Mesothelial cell of epicardium (in vitro differentiated cells): ENCODE measurements around the gene IL17REL. TPM values are rescaled to one million over a fixed set of nuclear protein-coding genes. Genes with fewer than 3 reads are reported as not detected.
"Not testable (repeated sequence)": the region's sequence is repeated elsewhere in the genome, so short reads cannot be mapped to it uniquely, and the experiment has no call there.

ENCODE experiments used
- DNase-seq, 2 experiments: peaks; one replicate each; pipeline ENCODE4 v3.0.0; 2021; ENCODE audit warnings: low spot score in 2 of 2; ENCODE audit not compliant: unreplicated experiment in 2 of 2
- H3K27ac Mint-ChIP-seq: 2 replicates; pipeline ENCODE4 v1.8.0; 2021; ENCODE audit warnings: mixed read lengths
- H3K27me3 Mint-ChIP-seq: 2 replicates; pipeline ENCODE4 v1.8.0; 2021; ENCODE audit warnings: low read depth, mixed read lengths
- H3K36me3 Mint-ChIP-seq: 2 replicates; pipeline ENCODE4 v1.8.0; 2021; ENCODE audit warnings: mixed read lengths
- H3K4me1 Mint-ChIP-seq: 2 replicates; pipeline ENCODE4 v1.8.0; 2021; ENCODE audit warnings: mixed read lengths
- H3K4me3 Mint-ChIP-seq: 2 replicates; pipeline ENCODE4 v1.8.0; 2021; ENCODE audit warnings: mild to moderate bottlenecking, moderate library complexity, mixed read lengths
- H3K9me3 Mint-ChIP-seq: 2 replicates; pipeline ENCODE4 v1.8.0; 2021; ENCODE audit warnings: mixed read lengths
- microRNA-seq: library from miRNA; unstranded; fragments of <30 nt; microRNA quantifications from one replicate; pipeline ENCODE4 v1.2.0, GENCODE V29; 2021; ENCODE audit warnings: inconsistent platforms, mixed read lengths
- total RNA-seq: library from RNA; stranded (reverse); gene quantifications from 3 replicates; pipeline ENCODE4 v1.2.1, GENCODE V29; 2021
- TF ChIP-seq, protein P1 (sequence below): fragments of 200-600 bp; sonication (generic); IDR thresholded peaks from one replicate; pipeline ENCODE4 v1.5.0; 2021; ENCODE audit warnings: antibody characterized with exemption; ENCODE audit not compliant: unreplicated experiment

IL17REL gene
- total RNA-seq, 1 donor from 2014 or later: 0.31 TPM

DNA sequence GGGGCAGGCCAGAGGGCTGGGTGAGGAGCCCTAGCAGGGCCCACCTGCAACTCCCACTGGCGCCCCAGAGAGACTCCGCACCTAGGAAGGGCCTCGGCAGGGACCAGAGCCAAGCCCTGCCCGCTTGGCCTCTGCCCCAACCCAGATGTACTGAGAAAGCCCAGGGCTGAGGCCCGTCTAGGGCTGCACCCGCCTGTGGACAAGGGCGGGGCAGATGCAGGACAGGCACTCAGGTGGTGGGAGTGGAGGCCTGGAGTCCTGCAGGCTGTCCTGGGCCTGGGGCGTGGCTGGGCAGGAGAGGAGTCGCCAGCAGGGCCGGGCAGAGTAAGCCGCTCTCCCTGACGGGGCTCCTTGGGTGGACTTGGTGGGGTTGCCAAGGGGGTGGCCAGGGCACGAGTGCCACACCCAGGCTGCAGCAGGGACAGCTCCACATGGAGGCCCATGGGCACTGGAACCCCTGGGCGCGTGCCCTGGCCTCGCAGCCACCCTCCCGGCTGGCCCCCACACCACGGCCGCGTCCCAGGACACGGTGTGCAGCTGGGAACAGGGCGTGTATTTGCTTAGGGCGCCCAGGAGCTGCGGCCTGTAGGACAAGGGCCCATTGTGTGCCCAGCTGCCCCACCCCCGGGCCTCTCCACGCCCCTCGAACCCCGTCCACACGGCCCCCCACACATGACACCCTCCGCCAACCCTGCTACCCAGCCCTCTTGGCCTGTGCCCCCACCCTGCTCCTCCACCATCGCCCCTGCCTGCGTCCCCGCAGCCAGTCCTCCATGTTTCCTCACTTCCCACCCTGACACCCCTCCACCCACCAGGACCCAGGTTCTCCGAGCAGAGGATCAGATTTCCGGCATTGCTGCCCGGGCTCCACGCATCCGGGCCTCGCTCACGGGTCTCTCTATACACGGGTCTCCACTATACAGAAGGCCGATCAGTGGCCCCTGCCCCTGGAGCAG is 63.3 kb downstream of the IL17REL start:
- Mint-ChIP-seq H3K4me1 (peaks cover 40% of the 10 kb centered on the region), H3K4me3 (no peak overlapping the region), H3K9me3 (no peaks in the 10 kb centered on the region), H3K27me3 (no peaks in the 10 kb centered on the region), H3K36me3 (no peaks in the 10 kb centered on the region), H3K27ac (peak overlapping the region; percentile 92)
- TF ChIP-seq, protein P1, sequence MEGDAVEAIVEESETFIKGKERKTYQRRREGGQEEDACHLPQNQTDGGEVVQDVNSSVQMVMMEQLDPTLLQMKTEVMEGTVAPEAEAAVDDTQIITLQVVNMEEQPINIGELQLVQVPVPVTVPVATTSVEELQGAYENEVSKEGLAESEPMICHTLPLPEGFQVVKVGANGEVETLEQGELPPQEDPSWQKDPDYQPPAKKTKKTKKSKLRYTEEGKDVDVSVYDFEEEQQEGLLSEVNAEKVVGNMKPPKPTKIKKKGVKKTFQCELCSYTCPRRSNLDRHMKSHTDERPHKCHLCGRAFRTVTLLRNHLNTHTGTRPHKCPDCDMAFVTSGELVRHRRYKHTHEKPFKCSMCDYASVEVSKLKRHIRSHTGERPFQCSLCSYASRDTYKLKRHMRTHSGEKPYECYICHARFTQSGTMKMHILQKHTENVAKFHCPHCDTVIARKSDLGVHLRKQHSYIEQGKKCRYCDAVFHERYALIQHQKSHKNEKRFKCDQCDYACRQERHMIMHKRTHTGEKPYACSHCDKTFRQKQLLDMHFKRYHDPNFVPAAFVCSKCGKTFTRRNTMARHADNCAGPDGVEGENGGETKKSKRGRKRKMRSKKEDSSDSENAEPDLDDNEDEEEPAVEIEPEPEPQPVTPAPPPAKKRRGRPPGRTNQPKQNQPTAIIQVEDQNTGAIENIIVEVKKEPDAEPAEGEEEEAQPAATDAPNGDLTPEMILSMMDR: no peak
- no peak for DNase-seq

DNA sequence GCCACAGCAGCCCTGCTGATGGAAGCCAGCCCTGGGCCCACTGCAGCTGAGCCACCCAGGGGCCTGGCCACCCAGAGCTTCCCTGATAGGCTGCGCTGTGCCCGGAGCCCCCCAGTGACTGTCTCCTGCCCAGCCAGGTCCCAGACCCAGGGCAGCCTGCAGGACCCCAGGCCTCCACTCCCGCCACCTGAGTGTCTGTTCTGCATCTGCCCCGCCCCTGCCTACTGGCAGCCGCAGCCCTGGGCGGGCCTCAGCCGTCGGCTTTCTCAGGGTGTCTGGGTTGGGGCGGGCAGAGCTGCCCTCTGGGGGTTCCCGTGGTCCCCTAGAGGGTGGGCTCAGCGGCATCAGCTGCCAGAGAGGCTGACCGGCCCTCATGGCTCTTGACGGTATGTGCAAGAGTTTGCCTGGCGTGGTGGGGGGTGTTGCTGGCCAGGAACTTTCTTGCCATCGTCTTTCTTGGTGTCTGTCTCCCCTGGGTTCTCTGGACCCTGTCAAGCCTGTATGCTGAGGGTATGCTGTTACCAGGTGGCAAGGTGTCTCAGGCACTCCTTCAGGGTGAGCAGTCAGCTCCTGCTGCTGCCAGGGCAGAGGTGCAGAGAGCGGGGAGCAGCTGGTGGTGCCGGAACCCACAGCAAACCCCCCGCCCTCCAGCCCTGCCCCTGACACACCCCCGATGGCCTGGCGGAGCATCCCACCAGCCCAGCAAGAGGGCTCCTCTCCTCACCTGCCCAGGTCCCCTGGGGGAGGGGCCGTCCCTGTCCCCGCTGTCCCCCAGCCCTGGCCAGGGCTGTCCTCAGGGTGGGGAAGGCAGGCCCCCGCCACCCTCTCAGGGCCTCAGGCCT is 64.2 kb downstream of the IL17REL start:
- Mint-ChIP-seq H3K4me3 (no peak overlapping the region), H3K27me3 (no peaks in the 10 kb centered on the region), H3K9me3 (no peaks in the 10 kb centered on the region), H3K4me1 (peaks cover 39% of the 10 kb centered on the region), H3K27ac (peak overlapping the region; percentile 83), H3K36me3 (no peaks in the 10 kb centered on the region)
- DNase-seq: no peak
- TF ChIP-seq, protein P1: no peak

DNA sequence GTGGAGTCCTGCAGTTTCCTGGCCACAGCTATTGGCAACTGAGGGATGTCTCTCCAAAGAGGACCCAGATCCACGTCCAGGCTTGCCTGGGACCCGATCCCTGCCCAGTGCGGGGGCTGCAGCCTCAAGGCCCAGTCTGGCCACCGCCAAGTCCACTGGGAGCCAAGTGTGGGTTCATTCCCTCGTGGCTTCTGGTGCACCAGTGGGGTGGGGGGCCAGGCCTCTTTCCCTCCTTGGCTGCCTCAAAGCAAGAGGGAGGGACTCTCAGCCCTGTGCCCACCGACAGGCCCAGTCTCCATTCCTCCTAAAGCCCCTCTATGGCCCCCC is 65.3 kb downstream of the IL17REL start:
- TF ChIP-seq, protein P1: no peak
- H3K4me1 Mint-ChIP-seq: peaks cover 34% of the 10 kb centered on the region
- H3K27me3 Mint-ChIP-seq: no peaks in the 10 kb centered on the region
- no peak overlapping the region for H3K4me3 Mint-ChIP-seq
- peak overlapping the region; percentile 80 for H3K27ac Mint-ChIP-seq
- no peaks in the 10 kb centered on the region for H3K9me3 Mint-ChIP-seq
- no peak for DNase-seq
- no peaks in the 10 kb centered on the region for H3K36me3 Mint-ChIP-seq

DNA sequence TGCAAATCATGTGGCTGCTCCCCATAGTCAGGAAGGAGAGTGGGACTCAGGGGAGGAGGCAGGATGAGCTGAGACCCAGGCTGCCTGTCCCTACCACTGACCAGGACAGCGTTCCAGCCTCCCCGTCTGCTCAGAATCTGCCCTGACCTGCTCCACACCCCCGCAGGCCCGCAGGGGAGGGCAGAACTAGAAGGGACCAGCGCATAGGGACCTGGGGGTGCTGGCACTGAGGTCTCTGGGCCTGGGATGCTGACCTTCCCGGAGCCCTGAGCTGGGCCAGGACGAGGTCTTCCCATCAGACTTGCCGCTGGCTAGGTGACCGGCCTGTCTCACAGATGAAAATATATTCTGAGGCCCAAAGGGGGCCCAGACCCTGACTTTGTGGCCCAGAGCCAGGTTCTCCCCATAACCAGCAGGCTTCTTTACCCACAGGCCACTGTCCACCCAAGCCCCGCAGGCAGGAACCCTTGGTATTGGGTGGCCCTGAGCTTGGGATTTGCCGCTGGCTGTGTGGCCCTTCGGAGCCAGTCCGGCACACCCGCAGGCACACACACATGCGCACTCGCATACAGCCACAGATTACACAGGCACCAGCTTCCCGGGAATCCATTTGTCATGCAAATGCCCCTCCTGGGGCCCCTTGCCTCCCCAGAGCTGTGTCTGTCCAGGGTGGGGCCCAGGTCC is 65.8 kb downstream of the IL17REL start:
- TF ChIP-seq, protein P1: no peak
- H3K27me3 Mint-ChIP-seq: no peaks in the 10 kb centered on the region
- H3K27ac Mint-ChIP-seq: peak overlapping the region; percentile 80

DNA sequence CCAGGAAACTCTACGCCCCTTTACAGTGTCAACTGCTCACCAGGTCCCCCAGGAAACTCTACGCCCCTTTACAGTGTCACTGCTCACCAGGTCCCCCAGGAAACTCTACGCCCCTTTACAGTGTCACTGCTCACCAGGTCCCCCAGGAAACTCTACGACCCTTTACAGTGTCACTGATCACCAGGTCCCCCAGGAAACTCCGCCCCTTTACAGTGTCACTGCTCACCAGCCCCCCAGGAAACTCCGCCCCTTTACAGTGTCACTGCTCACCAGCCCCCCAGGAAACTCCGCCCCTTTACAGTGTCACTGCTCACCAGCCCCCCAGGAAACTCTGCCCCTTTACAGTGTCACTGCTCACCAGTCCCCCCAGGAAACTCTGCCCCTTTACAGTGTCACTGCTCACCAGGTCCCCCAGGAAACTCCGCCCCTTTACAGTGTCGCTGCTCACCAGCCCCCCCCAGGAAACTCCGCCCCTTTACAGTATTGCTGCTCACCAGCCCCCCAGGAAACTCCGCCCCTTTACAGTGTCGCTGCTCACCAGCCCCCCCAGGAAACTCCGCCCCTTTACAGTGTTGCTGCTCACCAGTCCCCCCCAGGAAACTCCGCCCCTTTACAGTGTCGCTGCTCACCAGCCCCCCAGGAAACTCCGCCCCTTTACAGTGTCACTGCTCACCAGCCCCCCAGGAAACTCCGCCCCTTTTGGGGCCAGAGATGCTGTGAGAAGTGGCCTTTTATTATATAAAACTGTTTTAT is 67.3 kb downstream of the IL17REL start:
- peak overlapping the region; percentile 85 for H3K27ac Mint-ChIP-seq
- DNase-seq, H3K4me3 Mint-ChIP-seq, H3K36me3 Mint-ChIP-seq, H3K27me3 Mint-ChIP-seq, H3K9me3 Mint-ChIP-seq: not testable (repeated sequence)
- peaks cover 32% of the 10 kb centered on the region for H3K4me1 Mint-ChIP-seq

More for the DNA sequence above, 65.8 kb downstream of the IL17REL start:
- H3K4me1 Mint-ChIP-seq: peaks cover 29% of the 10 kb centered on the region
- no peak for DNase-seq
- no peak overlapping the region for H3K4me3 Mint-ChIP-seq
- H3K9me3 Mint-ChIP-seq: no peaks in the 10 kb centered on the region
- no peaks in the 10 kb centered on the region for H3K36me3 Mint-ChIP-seq

Small RNA genes lying within 50 kb of the gene (microRNA-seq; reads per million reads assigned to microRNA genes)
- not detected for gene MIR6821

Other genes with a start within 250 kb of the IL17REL start
- 60.3 to 65.0 TPM (median 64.1 TPM) in 3 replicates for gene BRD1, start 184.9 kb downstream of the IL17REL start, total RNA-seq
- gene ZBED4, start 158.9 kb downstream of the IL17REL start, total RNA-seq: 32.3 to 33.3 TPM (median 32.6 TPM) in 3 replicates
- gene ALG12, start 94.3 kb downstream of the IL17REL start, total RNA-seq: 26.4 to 30.9 TPM (median 26.8 TPM) in 3 replicates
- 41.4 to 42.2 TPM (median 41.9 TPM) in 3 replicates for gene CRELD2, start 94.1 kb downstream of the IL17REL start, total RNA-seq
- gene PIM3, start 52.0 kb downstream of the IL17REL start, total RNA-seq: 57.5 to 62.5 TPM (median 59.8 TPM) in 3 replicates
- gene TTLL8, start 45.5 kb upstream of the IL17REL start, total RNA-seq: 0.11 to 0.44 TPM (median 0.13 TPM) in 3 replicates
- gene MLC1, start 72.7 kb upstream of the IL17REL start, total RNA-seq: 1.8 to 2.1 TPM (median 2.0 TPM) in 3 replicates
- 1.7 to 3.5 TPM (median 2.8 TPM) in 3 replicates for gene MOV10L1, start 77.2 kb upstream of the IL17REL start, total RNA-seq
- gene PANX2, start 158.0 kb upstream of the IL17REL start, total RNA-seq: 6.0 to 7.0 TPM (median 6.4 TPM) in 3 replicates
- 44.3 to 44.6 TPM (median 44.4 TPM) in 3 replicates for gene TRABD, start 173.1 kb upstream of the IL17REL start, total RNA-seq
- gene SELENOO, start 188.2 kb upstream of the IL17REL start, total RNA-seq: 25.5 to 28.3 TPM (median 26.9 TPM) in 3 replicates
- gene TUBGCP6, start 232.3 kb upstream of the IL17REL start, total RNA-seq: 64.1 to 65.9 TPM (median 65.3 TPM) in 3 replicates
- 77.6 to 81.3 TPM (median 79.5 TPM) in 3 replicates for gene HDAC10, start 238.5 kb upstream of the IL17REL start, total RNA-seq
- gene MAPK12, start 248.9 kb upstream of the IL17REL start, total RNA-seq: 55.6 to 63.3 TPM (median 57.2 TPM) in 3 replicates